Right renal pelvis (tissue), 4 donors: Measurements from ENCODE around the gene CCT5. TPM values are rescaled to one million over a fixed set of nuclear protein-coding genes. Genes with fewer than 3 reads are reported as not detected.

Source experiments
- polyA plus RNA-seq, 4 donors: library from polyadenylated mRNA; unstranded; fragments of 120-200 nt; gene quantifications; one replicate each; pipeline ENCODE4 v1.2.1, GENCODE V29; 2013; ENCODE audit not compliant: insufficient read length in 4 of 4

Gene CCT5
- polyA plus RNA-seq, 4 donors = 236 to 256 (median 250) TPM

Other genes starting within 250 kb of the CCT5 start
- gene ATPSCKMT, start 392 bp upstream of the CCT5 start, polyA plus RNA-seq = 10 to 100 TPM; 19.4 to 23.8 (median 20.5) TPM
- gene CMBL, start 57.6 kb downstream of the CCT5 start, polyA plus RNA-seq = 10 to 100 TPM; 43.2 to 60.2 (median 46.7) TPM
- gene MARCHF6, start 103.4 kb downstream of the CCT5 start, polyA plus RNA-seq = 100 to 1,000 TPM; 173 to 217 (median 208) TPM
- gene ROPN1L, start 191.6 kb downstream of the CCT5 start, polyA plus RNA-seq = under 1 TPM; 0.66 to 0.90 (median 0.79) TPM